ENCODE data around the gene KIF26B.

KIF26B gene

DNA sequence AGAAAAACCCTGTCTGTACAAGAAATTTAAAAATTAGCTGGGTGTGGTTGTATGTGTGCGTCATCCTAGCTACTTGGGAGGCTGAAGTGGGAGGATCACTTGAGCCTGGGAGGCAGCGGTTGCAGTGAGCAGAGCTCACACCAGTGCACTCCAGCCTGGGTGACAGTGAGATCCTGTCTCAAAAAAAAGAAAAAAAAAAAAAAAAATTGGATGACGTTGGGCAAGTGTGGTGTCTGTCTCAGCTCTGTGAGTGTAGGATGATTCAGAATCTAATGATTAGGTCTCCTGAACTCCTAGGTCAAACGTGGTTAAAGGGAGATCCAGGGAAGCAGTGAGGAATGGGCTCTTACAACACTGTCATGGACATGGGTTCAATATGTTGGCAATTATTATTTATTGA is 435.9 kb downstream of the KIF26B start:
- TF ChIP-seq, protein P1, sequence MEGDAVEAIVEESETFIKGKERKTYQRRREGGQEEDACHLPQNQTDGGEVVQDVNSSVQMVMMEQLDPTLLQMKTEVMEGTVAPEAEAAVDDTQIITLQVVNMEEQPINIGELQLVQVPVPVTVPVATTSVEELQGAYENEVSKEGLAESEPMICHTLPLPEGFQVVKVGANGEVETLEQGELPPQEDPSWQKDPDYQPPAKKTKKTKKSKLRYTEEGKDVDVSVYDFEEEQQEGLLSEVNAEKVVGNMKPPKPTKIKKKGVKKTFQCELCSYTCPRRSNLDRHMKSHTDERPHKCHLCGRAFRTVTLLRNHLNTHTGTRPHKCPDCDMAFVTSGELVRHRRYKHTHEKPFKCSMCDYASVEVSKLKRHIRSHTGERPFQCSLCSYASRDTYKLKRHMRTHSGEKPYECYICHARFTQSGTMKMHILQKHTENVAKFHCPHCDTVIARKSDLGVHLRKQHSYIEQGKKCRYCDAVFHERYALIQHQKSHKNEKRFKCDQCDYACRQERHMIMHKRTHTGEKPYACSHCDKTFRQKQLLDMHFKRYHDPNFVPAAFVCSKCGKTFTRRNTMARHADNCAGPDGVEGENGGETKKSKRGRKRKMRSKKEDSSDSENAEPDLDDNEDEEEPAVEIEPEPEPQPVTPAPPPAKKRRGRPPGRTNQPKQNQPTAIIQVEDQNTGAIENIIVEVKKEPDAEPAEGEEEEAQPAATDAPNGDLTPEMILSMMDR (IDR thresholded peaks at IDR 0.05), result no peak

DNA sequence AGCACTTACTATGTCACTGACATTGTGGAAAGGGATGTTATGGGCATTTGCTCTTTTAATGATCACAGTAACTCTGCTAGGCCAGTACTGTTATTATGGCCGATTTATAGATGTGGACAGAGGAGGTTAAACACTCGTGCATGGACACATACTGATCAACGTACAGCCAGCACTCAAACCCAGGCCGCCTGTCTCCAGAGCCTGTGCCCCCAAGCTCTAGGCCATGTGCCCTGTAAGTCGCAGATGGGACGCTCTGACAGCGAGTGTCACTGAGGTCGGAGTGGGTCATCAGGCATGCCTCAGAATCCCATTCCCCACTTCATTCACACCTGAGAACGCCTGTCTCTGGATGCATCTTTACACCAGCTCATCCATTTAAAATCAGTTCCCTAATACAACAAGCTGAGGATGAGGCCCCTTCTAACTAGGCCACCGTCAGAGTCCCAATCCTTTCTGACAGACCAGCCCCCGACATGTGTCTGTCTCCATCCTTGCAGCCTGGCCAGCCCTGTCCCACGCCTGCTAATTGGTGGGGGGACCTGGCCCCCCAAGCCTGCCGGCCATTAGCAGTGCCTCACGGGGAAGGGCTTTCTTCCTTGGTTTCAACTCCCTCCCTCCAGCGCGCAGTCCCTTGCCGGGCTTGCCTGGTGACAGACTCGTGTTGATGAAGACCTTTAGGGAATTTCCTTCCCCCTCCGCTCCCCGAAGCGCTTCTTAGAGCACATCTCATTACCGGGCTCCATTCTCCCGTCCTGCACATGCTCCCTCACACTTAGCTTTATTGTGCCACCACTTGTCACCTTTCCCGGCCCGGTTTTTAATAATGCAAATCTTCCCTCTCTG is 436.8 kb downstream of the KIF26B start:
- TF ChIP-seq, protein P1 (IDR thresholded peaks at IDR 0.05), result no peak

- TF ChIP-seq, protein P1 (IDR thresholded peaks at IDR 0.05), result no peak
Observed at GRCh38 chr1:245592189-245592460, 437.3 kb downstream of the KIF26B start.

- TF ChIP-seq, protein P1 (IDR thresholded peaks at IDR 0.05), result no peak
Observed at GRCh38 chr1:245598524-245599305, 443.9 kb downstream of the KIF26B start.

DNA sequence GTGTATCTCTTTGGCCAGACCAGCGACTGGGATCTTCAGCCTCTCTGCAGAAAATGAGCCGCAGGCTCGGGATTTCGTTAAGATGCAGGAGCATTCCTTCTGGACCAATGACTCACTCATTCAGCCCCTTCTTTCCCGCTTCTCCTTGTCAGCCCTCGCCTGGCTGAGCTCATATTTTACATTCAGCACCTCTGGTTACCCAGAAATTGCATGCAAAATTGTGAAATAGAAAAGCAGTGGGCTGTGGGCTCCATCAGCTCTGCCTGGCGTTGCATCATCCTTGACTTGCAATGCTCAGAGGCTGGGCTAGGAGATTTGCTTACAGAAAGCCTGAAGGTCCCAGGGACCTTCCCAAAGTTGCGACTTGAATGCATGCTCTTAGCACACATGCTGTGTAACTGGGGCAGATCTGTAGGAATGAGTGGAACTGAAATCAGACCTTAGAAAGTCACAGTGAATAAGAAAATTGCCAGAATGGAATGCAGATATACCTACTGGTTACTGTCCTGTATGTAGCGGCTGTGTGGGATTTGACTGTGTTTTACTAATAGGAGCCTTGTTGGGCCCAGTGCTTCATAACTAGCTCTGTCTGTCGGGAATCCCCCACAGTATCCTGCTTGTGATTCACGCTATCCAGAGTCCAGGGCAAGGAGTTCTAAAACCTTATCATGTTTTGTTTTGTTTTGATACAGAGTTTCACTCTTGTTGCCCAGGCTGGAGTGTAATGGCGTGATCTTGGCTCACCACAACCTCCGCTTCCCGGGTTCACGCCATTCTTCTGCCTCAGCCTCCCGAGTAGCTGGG is 444.8 kb downstream of the KIF26B start:
- TF ChIP-seq, protein P1 (IDR thresholded peaks at IDR 0.05), result no peak

DNA sequence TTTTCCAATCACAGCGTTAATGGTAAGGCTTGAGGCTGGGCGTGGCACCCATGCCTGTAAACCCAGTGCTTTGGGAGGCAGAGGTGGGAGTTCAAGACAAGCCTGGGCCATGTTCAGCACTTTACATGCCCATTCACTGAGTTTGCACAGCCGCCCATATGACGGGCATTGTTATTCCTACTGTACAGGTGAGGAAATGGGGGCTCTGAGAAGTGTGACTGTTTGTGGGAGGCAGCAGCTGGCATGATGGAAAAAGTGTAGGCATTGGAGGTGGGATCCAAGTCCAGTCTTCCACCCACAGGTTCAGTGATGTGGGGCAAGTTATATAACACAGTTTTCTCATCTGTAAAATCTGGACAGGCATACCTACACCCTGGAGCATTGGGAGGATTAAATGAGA is 445.9 kb downstream of the KIF26B start:
- TF ChIP-seq, protein P1 (IDR thresholded peaks at IDR 0.05), result no peak

GRCh38 chr1:245603311-245603865 is 448.6 kb downstream of the KIF26B start:
- TF ChIP-seq, protein P1 (IDR thresholded peaks at IDR 0.05), result no peak
